Heart left ventricle (tissue), 16 donors: ENCODE measurements around the gene NEMF. TPM values are rescaled to one million over a fixed set of nuclear protein-coding genes. Genes with fewer than 3 reads are reported as not detected.

Experiments
- ATAC-seq, 4 donors: fragments of 200-7000 bp; cut with Tn5 transposase; one replicate each; pipeline ENCODE4 v1.9.1; 2020 to 2022; ENCODE audit warnings: moderate library complexity in 4 of 4, mild to moderate bottlenecking in 3 of 4, moderate number of reproducible peaks in 1 of 4
- DNase-seq, 5 donors: peaks; one replicate each; pipeline ENCODE4 v3.0.0-alpha.2; 2020
- H3K27ac ChIP-seq, 12 donors: fragments of 200-600 bp; sonication (generic) in 4 of 12; one replicate each; pipeline versions ENCODE4 v1.5.0 to v1.8.0; 2016 to 2022; ENCODE audit warnings: mild to moderate bottlenecking in 2 of 12
- H3K27me3 ChIP-seq, 9 donors: fragments of 200-600 bp; sonication (generic) in 2 of 9; one replicate each; pipeline versions ENCODE4 v1.5.1 to v1.8.0; 2016 to 2022; ENCODE audit warnings: mild to moderate bottlenecking in 3 of 9
- H3K36me3 ChIP-seq, 9 donors: fragments of 200-600 bp; sonication (generic) in 2 of 9; one replicate each; pipeline versions ENCODE4 v1.5.0 to v1.8.0; 2018 to 2022; ENCODE audit warnings: mild to moderate bottlenecking in 2 of 9
- H3K4me1 ChIP-seq, 12 donors: fragments of 200-600 bp; sonication (generic) in 4 of 12; one replicate each; pipeline versions ENCODE4 v1.5.0 to v1.8.0; 2016 to 2022; ENCODE audit warnings: mild to moderate bottlenecking in 3 of 12
- H3K4me3 ChIP-seq, 12 donors: fragments of 200-600 bp; sonication (generic) in 4 of 12; one replicate each; pipeline versions ENCODE4 v1.5.0 to v1.8.0; 2017 to 2022; ENCODE audit warnings: mild to moderate bottlenecking in 9 of 12, moderate library complexity in 4 of 12
- H3K9me3 ChIP-seq, 12 donors: fragments of 200-600 bp; sonication (generic) in 4 of 12; one replicate each; pipeline versions ENCODE4 v1.5.0 to v1.8.0; 2016 to 2022; ENCODE audit warnings: mild to moderate bottlenecking in 1 of 12
- CTCF ChIP-seq, 12 donors: fragments of 200-600 bp; sonication (generic) in 4 of 12; IDR thresholded peaks; one replicate each; pipeline versions ENCODE4 v1.5.0 to v1.8.0; 2018 to 2022; ENCODE audit warnings: antibody characterized with exemption in 12 of 12, mild to moderate bottlenecking in 5 of 12
- POLR2A ChIP-seq, 2 donors: fragments of 450-650 bp; IDR thresholded peaks; one replicate each; pipeline ENCODE4 v1.6.1; 2017; ENCODE audit warnings: antibody characterized with exemption in 2 of 2, mild to moderate bottlenecking in 2 of 2, moderate library complexity in 2 of 2
- WGBS, 4 donors: extraction: QIAGEN DNeasy Blood & Tissue Kit in 2 of 4; methylation state at CpG; one replicate each; pipeline versions ENCODE4 v1.1.5 to v1.1.7; 2013 to 2018; 5-methylcytosine and 5-hydroxymethylcytosine counted together
- intact Hi-C, 10 donors: fragments of 100-400 bp; cut with DNase I; formaldehyde crosslinking; loops; one replicate each; pipeline versions ENCODE4 v1.11.1 to v1.14.2; 2022
- polyA plus RNA-seq, 2 donors: library from polyadenylated mRNA; stranded (reverse); fragments of 200-250 nt; gene quantifications; one replicate each; pipeline ENCODE4 v1.2.3, GENCODE V29; 2013
- total RNA-seq, 9 donors: library from RNA; depleted of rRNA in 2 of 9; stranded (reverse); fragments of >200 nt in 2 of 9; fragmentation: NEBNext Ultra II Directional in 3 of 9; extraction: Animal tissue kit (Norgen Biotek cat#: 25700) in 3 of 9; gene quantifications; one replicate each; pipeline versions ENCODE4 v1.1.0 to v1.2.4, GENCODE V29; 2016 to 2023
- donor health status: ischemic (EF 13 %, LVEDD 7.1; RV severe dilation, severe dysfunction).
- donor health status: healthy with polysubstance abuse.
- donor health status: DM: no; HTN: yes; CAD: no.
- donor health status: DM: no; HTN: no; CAD: no.
- donor health status: ischemic (EF 25% LVEDD 6.9; RV normal size, moderate dysfunction).
- donor health status: ischemic (EF 25% LVEDD 5.7; RV mildly dilated, moderate dysfunction).
- donor health status: healthy.
- donor health status: DM: yes; HTN: yes; CAD: no.
- donor health status: ischemic (EF 35%, LVEDD 5.7; RV mildly dilated, moderate dysfunction).
- donor health status: nonischemic (EF 11% LVEDD 7.7; RV severe dilation, severe dysfunction).
- donor health status: DM: yes; HTN: yes; CAD: no.
- donor health status: PGD.
- donor health status: ischemic (EF 29% LVEDD 5.4; RV normal size, mild dysfunction).
- donor health status: nonischemic (EF 23%, LVEDD 6.1; RV moderate dilation, normal function).

NEMF gene
- total and polyA plus RNA-seq, 11 donors, result 26.7 to 69.7 (median 48.3) TPM

DNA sequence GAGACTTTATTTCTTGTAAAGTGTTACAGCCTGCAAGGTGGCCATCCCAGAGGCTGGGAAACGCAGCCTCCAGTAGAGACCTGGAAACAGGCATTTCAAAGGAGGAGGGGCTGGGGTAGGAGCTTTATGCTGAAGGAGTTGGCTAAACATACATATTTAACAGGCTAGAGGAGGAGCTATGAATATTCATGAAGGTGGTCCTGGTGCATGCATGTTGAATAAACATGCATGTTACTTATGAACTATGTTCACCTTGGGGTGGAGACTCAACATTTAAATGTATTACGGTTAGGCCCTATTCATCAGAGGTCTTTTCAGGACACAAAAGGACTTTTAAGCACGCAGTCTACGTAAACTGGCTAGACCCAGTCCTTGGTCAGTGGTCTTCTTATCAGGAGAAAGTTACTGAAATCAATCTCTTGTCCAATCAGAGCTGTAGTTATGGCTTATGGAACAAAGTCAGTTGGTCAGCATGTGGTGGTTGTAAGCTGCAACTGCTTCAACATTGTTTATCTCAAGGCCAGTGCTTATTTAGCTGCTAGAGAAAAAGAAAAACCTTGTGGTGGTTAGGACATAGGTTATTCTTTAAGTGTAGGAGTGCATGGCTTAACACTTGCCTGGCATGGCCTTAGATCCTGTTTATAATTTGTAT is 28.9 kb upstream of the NEMF start:
- Histone ChIP-seq H3K4me3 (no peak overlapping the region), H3K27ac (no peak overlapping the region), H3K36me3 (no peaks in the 10 kb centered on the region), H3K4me1 (peaks cover 0 to 36% (median 0%) of the 10 kb centered on the region in 12 donors), H3K27me3 (no peaks in the 10 kb centered on the region), H3K9me3 (no peaks in the 10 kb centered on the region)
- no peak for ATAC-seq
- intact Hi-C loops, result loop anchor here in 5 of 10 donors (5.0 to 10.0 kb wide), 2 partner anchors 123 to 221 kb away; no protein-coding TSS in a partner anchor
- no peak for DNase-seq
- TF ChIP-seq POLR2A (IDR thresholded peaks at IDR 0.05), result no peak
- 94 to 99% (median 96%) methylated on average over 4 of the region's 4 CpGs for WGBS, 4 donors

DNA sequence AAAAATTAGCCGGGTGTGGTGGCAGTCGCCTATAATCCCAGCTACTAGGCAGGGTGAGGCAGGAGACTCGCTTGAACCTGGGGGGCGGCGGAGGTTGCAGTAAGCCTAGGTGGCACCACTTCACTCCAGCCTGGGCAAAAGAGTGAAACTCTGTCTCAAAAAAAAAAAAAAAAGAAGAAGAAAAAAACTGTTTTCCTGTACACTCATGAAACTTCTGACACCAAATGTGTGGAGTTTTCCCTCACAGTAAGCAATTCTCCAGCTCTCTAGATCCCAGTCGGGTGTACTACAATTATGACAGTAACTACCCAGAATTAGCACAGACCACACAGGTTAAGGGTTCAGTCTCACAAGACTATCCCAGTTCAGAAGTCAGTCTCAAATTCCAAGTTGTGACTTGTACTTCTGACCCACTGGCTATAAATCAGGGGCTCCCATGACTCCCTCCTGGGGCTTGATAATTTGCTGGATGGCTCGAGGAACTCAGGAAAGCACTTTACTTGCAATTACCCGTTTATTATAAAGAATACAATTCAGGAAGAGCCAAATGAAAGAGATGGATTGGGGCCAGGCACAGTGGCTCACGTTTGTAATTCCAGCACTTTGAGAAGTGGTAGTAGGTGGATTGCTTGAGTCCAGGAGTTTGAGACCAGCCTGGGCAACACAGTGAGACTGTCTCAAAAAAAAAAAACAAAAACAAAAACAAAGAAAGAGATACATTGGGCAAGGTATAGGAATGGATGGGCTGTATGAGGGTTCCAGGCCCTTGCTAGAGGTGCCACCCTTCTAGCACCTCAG is 27.9 kb upstream of the NEMF start:
- Histone ChIP-seq H3K36me3 (no peaks in the 10 kb centered on the region), H3K4me3 (no peak overlapping the region), H3K9me3 (no peaks in the 10 kb centered on the region), H3K27ac (peak overlapping the region in 1 of 12 donors; percentile 62), H3K4me1 (peaks cover 0 to 36% (median 0%) of the 10 kb centered on the region in 12 donors), H3K27me3 (no peaks in the 10 kb centered on the region)
- TF ChIP-seq CTCF (IDR thresholded peaks at IDR 0.05) (no peak), POLR2A (IDR thresholded peaks at IDR 0.05) (no peak)
- WGBS, 4 donors, result 66 to 74% (median 71%) methylated on average over 9 of the region's 9 CpGs
- DNase-seq (no peak), ATAC-seq (peak in 2 of 4 donors; percentile 24 to 55)
- intact Hi-C loops, result loop anchor here in 5 of 10 donors (5.0 to 10.0 kb wide), 2 partner anchors 124 to 222 kb away; no protein-coding TSS in a partner anchor

DNA sequence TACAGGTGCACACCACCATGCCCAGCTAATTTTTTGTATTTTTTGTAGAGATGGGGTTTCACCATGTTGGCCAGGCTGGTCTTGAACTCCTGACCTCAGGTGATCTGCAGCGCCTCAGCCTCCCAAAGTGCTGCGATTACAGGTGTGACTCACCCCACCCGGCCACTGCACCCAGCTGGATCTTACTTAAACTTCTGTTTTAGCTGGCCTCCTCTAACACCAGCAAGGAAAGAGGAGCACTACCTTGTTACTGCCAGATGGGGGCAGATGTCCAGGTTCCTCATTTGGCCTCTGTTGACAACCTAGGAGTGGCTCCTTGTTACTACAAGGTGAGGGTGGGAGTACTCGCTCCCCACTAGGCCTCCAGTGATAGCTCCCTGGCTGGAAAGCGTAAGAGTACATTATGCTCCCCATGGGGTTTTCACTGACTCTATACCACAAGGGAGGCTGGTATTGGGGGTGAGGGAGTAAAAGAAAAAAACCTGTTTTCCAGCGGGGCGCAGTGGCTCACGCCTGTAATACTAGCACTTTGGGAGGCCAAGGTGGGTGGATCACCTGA is 27.1 kb upstream of the NEMF start:
- TF ChIP-seq CTCF (IDR thresholded peaks at IDR 0.05) (peak; percentile 50 to 70 (median 54)), POLR2A (IDR thresholded peaks at IDR 0.05) (no peak)
- intact Hi-C loops, result loop anchor here in 5 of 10 donors (5.0 to 10.0 kb wide), 2 partner anchors 125 to 223 kb away; no protein-coding TSS in a partner anchor
- H3K27me3 ChIP-seq, result no peaks in the 10 kb centered on the region
- peak overlapping the region in 1 of 12 donors; percentile 62 for H3K27ac ChIP-seq
- ATAC-seq (peak in 3 of 4 donors; percentile 71 to 81 (median 72)), DNase-seq (peak in 1 of 5 donors; percentile 27)
- H3K36me3 ChIP-seq, result no peaks in the 10 kb centered on the region
- H3K4me1 ChIP-seq, result peaks cover 0 to 36% (median 0%) of the 10 kb centered on the region in 12 donors
- no peak overlapping the region for H3K4me3 ChIP-seq
- 73 to 77% (median 75%) methylated on average over 8 of the region's 8 CpGs for WGBS, 4 donors
- H3K9me3 ChIP-seq, result no peaks in the 10 kb centered on the region

- Histone ChIP-seq H3K27me3 (no peaks in the 10 kb centered on the region), H3K9me3 (no peaks in the 10 kb centered on the region), H3K4me3 (no peak overlapping the region), H3K36me3 (no peaks in the 10 kb centered on the region), H3K4me1 (peaks cover 0 to 25% (median 0%) of the 10 kb centered on the region in 12 donors), H3K27ac (no peak overlapping the region)
- intact Hi-C loops, result no loop called here
- DNase-seq (no peak), ATAC-seq (no peak)
- 52 to 67% (median 57%) methylated on average over 4 of the region's 4 CpGs for WGBS, 4 donors
- TF ChIP-seq CTCF (IDR thresholded peaks at IDR 0.05) (no peak), POLR2A (IDR thresholded peaks at IDR 0.05) (no peak)
These were observed 24.1 kb upstream of the NEMF start for GRCh38 chr14:49876563-49877127.
